Uterus (tissue), 4 donors: Measurements from ENCODE around the gene KIAA0513. TPM values are rescaled to one million over a fixed set of nuclear protein-coding genes. Genes with fewer than 3 reads are reported as not detected.

Experiments used
- DNase-seq, 2 donors: peaks; one replicate each; pipeline ENCODE4 v3.0.0-alpha.2; 2019 to 2020
- H3K27ac ChIP-seq, 2 donors: fragments of 200-600 bp; sonication (generic); 1 replicate in 1 of 2; 2 replicates in 1 of 2; pipeline ENCODE4 v1.5.1; 2016 to 2018
- H3K27me3 ChIP-seq, 2 donors: fragments of 200-600 bp; sonication (generic); one replicate each; pipeline ENCODE4 v1.5.1; 2018 to 2019; ENCODE audit warnings: control low read depth in 1 of 2
- H3K36me3 ChIP-seq, 2 donors: fragments of 200-600 bp; sonication (generic); one replicate each; pipeline ENCODE4 v1.5.1; 2019; ENCODE audit warnings: control low read depth in 1 of 2
- H3K4me1 ChIP-seq, 2 donors: fragments of 200-600 bp; sonication (generic); one replicate each; pipeline ENCODE4 v1.5.1; 2018 to 2019; ENCODE audit warnings: control low read depth in 1 of 2
- H3K4me3 ChIP-seq, 2 donors: fragments of 200-600 bp; sonication (generic); 1 replicate in 1 of 2; 2 replicates in 1 of 2; pipeline ENCODE4 v1.5.1; 2018 to 2019; ENCODE audit warnings: mild to moderate bottlenecking in 1 of 2
- H3K9me3 ChIP-seq, 2 donors: fragments of 200-600 bp; sonication (generic); one replicate each; pipeline ENCODE4 v1.5.1; 2019; ENCODE audit warnings: control low read depth in 1 of 2
- CTCF ChIP-seq, 4 experiments: fragments of 200-600 bp in 2 of 4; fragments of 450-650 bp in 2 of 4; sonication (generic) in 2 of 4; IDR thresholded peaks; one replicate each; pipeline ENCODE4 v1.5.1; 2016 to 2019; ENCODE audit warnings: antibody characterized with exemption in 4 of 4, mild to moderate bottlenecking in 2 of 4, moderate library complexity in 1 of 4
- POLR2A ChIP-seq, 2 donors: fragments of 450-650 bp; IDR thresholded peaks; one replicate each; pipeline ENCODE4 v1.6.1; 2016; ENCODE audit warnings: antibody characterized with exemption in 2 of 2, mild to moderate bottlenecking in 1 of 2, moderate library complexity in 1 of 2
- intact Hi-C: fragments of 100-400 bp; cut with DNase I; formaldehyde crosslinking; loops from one replicate; pipeline ENCODE4 v1.15.1; 2023; ENCODE audit warnings: low total_unique reads
- total RNA-seq, 4 donors: library from RNA; depleted of rRNA in 3 of 4; stranded (reverse); fragments of >200 nt in 3 of 4; gene quantifications; one replicate each; pipeline versions ENCODE4 v1.1.0 to v1.2.4, GENCODE V29; 2014 to 2023
- donor health status: DM: yes; HTN: yes; CAD: no.

KIAA0513 gene
- total RNA-seq, 4 donors from 2014 or later, result 4.7 to 17.3 (median 9.4) TPM

DNA sequence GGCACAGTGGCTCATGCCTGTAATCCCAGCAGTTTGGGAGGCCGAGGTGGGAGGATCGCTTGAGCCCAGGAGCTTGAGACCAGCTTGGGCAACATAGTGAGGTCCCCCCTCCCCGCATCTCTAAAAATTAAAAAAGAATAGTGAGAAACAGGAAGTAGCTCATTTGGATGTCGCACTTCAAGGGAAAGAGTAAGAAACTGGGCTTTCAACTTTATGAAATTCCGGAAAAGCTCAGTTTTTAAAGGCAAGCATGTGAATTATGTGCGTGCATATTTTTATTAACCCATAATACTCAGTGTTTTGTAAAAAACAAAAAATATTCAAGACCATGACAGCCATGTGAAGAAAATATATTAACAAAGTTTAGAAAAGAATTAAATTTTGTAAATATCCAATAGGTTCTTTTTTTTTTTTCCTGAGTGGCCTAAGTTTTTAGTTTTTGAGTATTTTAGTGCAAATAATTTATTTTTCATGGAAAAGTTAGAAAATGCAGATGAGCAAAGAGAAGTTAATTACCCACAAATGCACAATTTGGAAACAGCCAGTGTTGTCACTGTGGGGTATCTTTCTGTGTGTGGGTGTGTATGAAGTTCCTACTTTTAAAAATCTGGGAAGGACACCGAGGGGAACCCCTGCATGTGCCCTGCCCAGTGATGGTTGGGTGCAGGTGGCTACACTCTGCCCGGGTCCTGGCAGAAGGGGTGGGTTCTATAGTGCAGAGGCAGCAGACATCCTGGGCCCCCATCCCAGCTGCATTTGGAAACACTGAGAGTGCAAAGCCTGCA is 44.7 kb downstream of the KIAA0513 start:
- no peak overlapping the region for H3K27ac ChIP-seq
- no peak for TF ChIP-seq POLR2A (IDR thresholded peaks at IDR 0.05)
- TF ChIP-seq CTCF (IDR thresholded peaks at IDR 0.05), result no peak

DNA sequence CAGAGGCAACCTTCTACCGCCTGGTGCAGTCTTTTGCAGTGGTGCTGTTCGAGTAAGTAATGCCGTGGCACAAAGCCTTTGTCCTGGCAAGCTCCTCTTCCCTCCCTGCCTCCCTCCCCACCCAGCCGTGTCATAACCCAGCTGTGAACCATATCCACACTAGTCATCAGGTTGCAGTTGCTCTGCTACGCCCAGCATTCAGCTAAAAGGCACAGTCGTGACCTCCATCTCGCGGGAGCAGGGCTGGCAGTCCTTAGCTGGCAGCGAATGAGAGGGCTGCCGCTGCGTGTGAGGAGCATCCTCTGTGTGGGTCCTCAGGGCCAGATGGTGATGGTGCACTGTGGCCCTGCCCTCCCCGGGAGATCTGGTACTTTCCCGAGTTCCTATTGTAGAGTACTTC is 45.4 kb downstream of the KIAA0513 start:
- Histone ChIP-seq H3K4me1 (no peaks in the 10 kb centered on the region), H3K27me3 (no peaks in the 10 kb centered on the region), H3K27ac (no peak overlapping the region), H3K9me3 (no peaks in the 10 kb centered on the region), H3K4me3 (no peak overlapping the region), H3K36me3 (no peaks in the 10 kb centered on the region)
- TF ChIP-seq POLR2A (IDR thresholded peaks at IDR 0.05), result no peak
- no peak for TF ChIP-seq CTCF (IDR thresholded peaks at IDR 0.05)
- intact Hi-C loops, result no loop called here
- DNase-seq, result peak in 1 of 2 donors; percentile 31

More for the DNA sequence above, 44.7 kb downstream of the KIAA0513 start:
- Histone ChIP-seq H3K36me3 (no peaks in the 10 kb centered on the region), H3K9me3 (no peaks in the 10 kb centered on the region), H3K27me3 (no peaks in the 10 kb centered on the region), H3K4me3 (no peak overlapping the region), H3K4me1 (no peaks in the 10 kb centered on the region)
- intact Hi-C loops, result no loop called here
- no peak for DNase-seq

- no peak for TF ChIP-seq CTCF (IDR thresholded peaks at IDR 0.05)
- TF ChIP-seq POLR2A (IDR thresholded peaks at IDR 0.05), result no peak
- Histone ChIP-seq H3K4me3 (no peak overlapping the region), H3K9me3 (no peaks in the 10 kb centered on the region), H3K4me1 (no peaks in the 10 kb centered on the region), H3K27me3 (no peaks in the 10 kb centered on the region), H3K36me3 (no peaks in the 10 kb centered on the region), H3K27ac (no peak overlapping the region)
- intact Hi-C loops, result no loop called here
- DNase-seq, result no peak
These were observed 46.8 kb downstream of the KIAA0513 start for GRCh38 chr16:85074225-85074914.

- Histone ChIP-seq H3K36me3 (no peaks in the 10 kb centered on the region), H3K9me3 (no peaks in the 10 kb centered on the region), H3K4me1 (no peaks in the 10 kb centered on the region), H3K27ac (no peak overlapping the region), H3K27me3 (no peaks in the 10 kb centered on the region), H3K4me3 (no peak overlapping the region)
- no peak for DNase-seq
- intact Hi-C loops, result no loop called here
- TF ChIP-seq POLR2A (IDR thresholded peaks at IDR 0.05) (no peak), CTCF (IDR thresholded peaks at IDR 0.05) (no peak)
These were observed 47.8 kb downstream of the KIAA0513 start for GRCh38 chr16:85075236-85075924.

GRCh38 chr16:85077039-85077438 is 49.4 kb downstream of the KIAA0513 start:
- intact Hi-C loops, result no loop called here
- DNase-seq, result no peak
- Histone ChIP-seq H3K36me3 (no peaks in the 10 kb centered on the region), H3K9me3 (no peaks in the 10 kb centered on the region), H3K27ac (no peak overlapping the region), H3K27me3 (no peaks in the 10 kb centered on the region), H3K4me1 (no peaks in the 10 kb centered on the region), H3K4me3 (no peak overlapping the region)
- no peak for TF ChIP-seq CTCF (IDR thresholded peaks at IDR 0.05)
